Tibial nerve (tissue), 4 donors: ENCODE data around the gene PTK6. TPM values are rescaled to one million over a fixed set of nuclear protein-coding genes. Genes with fewer than 3 reads are reported as not detected.

Experiments used
- DNase-seq, 2 donors: peaks; one replicate each; pipeline ENCODE4 v3.0.0-alpha.2; 2019; ENCODE audit warnings: low spot score in 2 of 2
- H3K27ac ChIP-seq, 4 donors: fragments of 200-600 bp; sonication (generic) in 3 of 4; one replicate each; pipeline ENCODE4 v1.5.1; 2017 to 2019; ENCODE audit warnings: mild to moderate bottlenecking in 1 of 4
- H3K27me3 ChIP-seq, 2 donors: fragments of 200-600 bp; sonication (generic) in 1 of 2; one replicate each; pipeline versions ENCODE4 v1.5.1 to v1.6.0; 2017 to 2019
- H3K36me3 ChIP-seq, 3 donors: fragments of 200-600 bp; sonication (generic); one replicate each; pipeline ENCODE4 v1.5.1; 2018 to 2019
- H3K4me1 ChIP-seq, 4 donors: fragments of 200-600 bp; sonication (generic) in 3 of 4; one replicate each; pipeline ENCODE4 v1.5.1; 2017 to 2019
- H3K4me3 ChIP-seq, 4 donors: fragments of 200-600 bp; sonication (generic) in 3 of 4; one replicate each; pipeline ENCODE4 v1.5.1; 2017 to 2019; ENCODE audit warnings: mild to moderate bottlenecking in 1 of 4, moderate library complexity in 1 of 4
- H3K9me3 ChIP-seq, 4 donors: fragments of 200-600 bp; sonication (generic) in 3 of 4; one replicate each; pipeline ENCODE4 v1.5.1; 2017 to 2019
- CTCF ChIP-seq, 5 experiments: fragments of 200-600 bp in 3 of 5; fragments of 450-650 bp in 2 of 5; sonication (generic) in 3 of 5; IDR thresholded peaks; one replicate each; pipeline ENCODE4 v1.5.1; 2016 to 2019; ENCODE audit warnings: antibody characterized with exemption in 5 of 5, mild to moderate bottlenecking in 3 of 5, moderate library complexity in 2 of 5
- EP300 ChIP-seq, 2 donors: sonication (generic); formaldehyde crosslinking; IDR thresholded peaks; one replicate each; pipeline ENCODE4 v1.6.1; 2017; ENCODE audit warnings: antibody characterized with exemption in 2 of 2, mild to moderate bottlenecking in 1 of 2
- POLR2A ChIP-seq, 2 donors: fragments of 450-650 bp; IDR thresholded peaks; one replicate each; pipeline ENCODE4 v1.6.1; 2017; ENCODE audit warnings: antibody characterized with exemption in 2 of 2, mild to moderate bottlenecking in 2 of 2, moderate library complexity in 2 of 2
- WGBS, 2 donors: methylation state at CpG; one replicate each; pipeline ENCODE4 v1.1.5; 2018; 5-methylcytosine and 5-hydroxymethylcytosine counted together
- total RNA-seq, 4 donors: library from RNA; depleted of rRNA; stranded (reverse); fragments of >200 nt; gene quantifications; one replicate each; pipeline ENCODE4 v1.1.0, GENCODE V29; 2016

PTK6 gene
- total RNA-seq, 4 donors from 2014 or later, result 0.21 to 0.90 TPM; not detected in 2

- 73 to 76% methylated on average over 15 to 27 of the region's 27 CpGs for WGBS, 2 donors
- no peak overlapping the region for H3K4me3 ChIP-seq
- H3K9me3 ChIP-seq, result no peaks in the 10 kb centered on the region
- peaks cover 0 to 36% (median 4%) of the 10 kb centered on the region in 4 donors for H3K4me1 ChIP-seq
- H3K27ac ChIP-seq, result no peak overlapping the region
- no peak for DNase-seq
- TF ChIP-seq POLR2A (IDR thresholded peaks at IDR 0.05) (no peak), EP300 (IDR thresholded peaks at IDR 0.05) (no peak), CTCF (IDR thresholded peaks at IDR 0.05) (no peak)
- H3K36me3 ChIP-seq, result no peaks in the 10 kb centered on the region
- H3K27me3 ChIP-seq, result peaks cover 0 to 23% of the 10 kb centered on the region in 2 donors
Measured at GRCh38 chr20:63531686-63532448, 5.3 kb downstream of the PTK6 start.

DNA sequence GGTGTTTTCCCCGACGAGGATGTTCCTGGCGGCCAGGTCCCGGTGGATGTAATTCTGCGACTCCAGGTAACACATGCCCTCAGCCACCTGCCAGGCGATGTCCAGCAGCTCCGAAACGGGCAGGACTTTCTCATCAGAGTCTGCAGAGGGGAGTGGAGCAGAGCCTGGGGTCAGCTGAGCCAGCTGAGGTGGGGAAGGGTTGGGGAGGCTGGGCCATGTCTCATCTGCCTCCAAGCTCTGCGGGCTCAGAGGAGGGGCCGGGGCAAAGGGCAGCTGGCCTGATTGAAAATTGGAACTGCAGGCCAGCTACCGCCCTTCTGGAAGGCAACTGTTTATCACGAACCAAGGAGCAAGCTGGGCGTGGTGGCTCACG, 6.4 kb downstream of the PTK6 start:
- Histone ChIP-seq H3K27ac (no peak overlapping the region), H3K4me1 (peaks cover 0 to 27% (median 2%) of the 10 kb centered on the region in 4 donors), H3K4me3 (no peak overlapping the region), H3K9me3 (no peaks in the 10 kb centered on the region), H3K27me3 (peaks cover 0 to 15% of the 10 kb centered on the region in 2 donors), H3K36me3 (no peaks in the 10 kb centered on the region)
- no peak for TF ChIP-seq EP300 (IDR thresholded peaks at IDR 0.05)
- 67 to 70% methylated on average over 12 to 13 of the region's 14 CpGs for WGBS, 2 donors
- DNase-seq, result no peak

- Histone ChIP-seq H3K36me3 (no peaks in the 10 kb centered on the region), H3K9me3 (no peaks in the 10 kb centered on the region), H3K4me3 (no peak overlapping the region), H3K27me3 (peaks cover 0 to 15% of the 10 kb centered on the region in 2 donors), H3K4me1 (peaks cover 0 to 25% (median 2%) of the 10 kb centered on the region in 4 donors), H3K27ac (no peak overlapping the region)
- TF ChIP-seq POLR2A (IDR thresholded peaks at IDR 0.05) (no peak), CTCF (IDR thresholded peaks at IDR 0.05) (no peak), EP300 (IDR thresholded peaks at IDR 0.05) (no peak)
- no peak for DNase-seq
- 75 to 77% methylated on average over 21 to 34 of the region's 39 CpGs for WGBS, 2 donors
Measured at GRCh38 chr20:63529861-63530787, 7.1 kb downstream of the PTK6 start.

DNA sequence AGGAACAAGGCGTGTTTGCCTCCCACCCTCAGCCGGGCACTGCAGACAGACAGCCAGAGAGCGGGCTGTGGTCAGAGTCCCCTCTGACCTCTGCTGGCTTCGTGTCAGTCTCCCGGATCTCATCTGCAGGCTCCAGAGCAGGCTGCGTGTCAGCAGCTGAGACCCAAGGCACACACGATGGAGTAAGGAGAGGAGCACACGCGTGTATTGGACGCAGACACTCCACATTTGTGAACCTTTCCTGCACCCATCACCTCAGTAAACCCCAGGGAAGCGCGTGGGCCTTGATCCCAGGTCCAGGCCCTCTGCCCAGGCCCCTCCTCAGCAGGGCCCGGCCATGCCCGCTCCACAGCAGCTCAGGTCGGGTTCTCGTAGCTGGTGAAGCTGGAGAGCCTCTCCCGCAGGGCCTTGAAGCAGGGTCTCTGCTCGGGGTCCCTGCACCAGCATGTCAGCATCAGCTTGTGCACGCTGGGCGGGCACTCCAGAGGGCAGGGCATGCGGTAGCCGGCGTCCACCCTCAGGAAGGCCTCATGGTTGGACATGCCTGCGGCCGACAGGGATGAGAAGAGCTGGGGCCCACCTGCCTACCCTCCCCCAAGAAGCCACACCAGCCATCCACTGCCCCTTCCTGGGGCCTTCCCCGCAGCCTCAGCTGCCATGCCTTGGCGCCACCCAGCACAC, 7.9 kb downstream of the PTK6 start:
- Histone ChIP-seq H3K36me3 (no peaks in the 10 kb centered on the region), H3K4me3 (no peak overlapping the region), H3K27me3 (peaks cover 0 to 7% of the 10 kb centered on the region in 2 donors), H3K4me1 (peaks cover 0 to 23% (median under 1%) of the 10 kb centered on the region in 4 donors), H3K27ac (no peak overlapping the region), H3K9me3 (no peaks in the 10 kb centered on the region)
- TF ChIP-seq POLR2A (IDR thresholded peaks at IDR 0.05), result no peak
- no peak for TF ChIP-seq EP300 (IDR thresholded peaks at IDR 0.05)
- WGBS, 2 donors, result 60 to 76% methylated on average over 18 to 25 of the region's 27 CpGs
- DNase-seq, result no peak

GRCh38 chr20:63527184-63527583, 10.0 kb downstream of the PTK6 start:
- no peak for DNase-seq
- H3K4me3 ChIP-seq, result no peak overlapping the region
- H3K27me3 ChIP-seq, result no peaks in the 10 kb centered on the region
- H3K27ac ChIP-seq, result no peak overlapping the region
- H3K36me3 ChIP-seq, result peaks cover 0 to 18% (median 0%) of the 10 kb centered on the region in 3 donors
- peaks cover 0 to 10% (median 0%) of the 10 kb centered on the region in 4 donors for H3K9me3 ChIP-seq
- WGBS, 2 donors, result 82 to 84% methylated on average over 9 of the region's 9 CpGs
- TF ChIP-seq POLR2A (IDR thresholded peaks at IDR 0.05), result no peak
- H3K4me1 ChIP-seq, result peaks cover 0 to 30% (median 6%) of the 10 kb centered on the region in 4 donors

- WGBS, 2 donors, result 13 to 39% methylated on average over 2 of the region's 2 CpGs
- DNase-seq, result no peak
- TF ChIP-seq EP300 (IDR thresholded peaks at IDR 0.05) (no peak), CTCF (IDR thresholded peaks at IDR 0.05) (no peak), POLR2A (IDR thresholded peaks at IDR 0.05) (no peak)
Measured at GRCh38 chr20:63525971-63526370, 11.2 kb downstream of the PTK6 start.

More at GRCh38 chr20:63525971-63526370, 11.2 kb downstream of the PTK6 start:
- Histone ChIP-seq H3K27ac (no peak overlapping the region), H3K36me3 (peaks cover 0 to 26% (median 0%) of the 10 kb centered on the region in 3 donors), H3K9me3 (peaks cover 0 to 10% (median 0%) of the 10 kb centered on the region in 4 donors), H3K4me3 (no peak overlapping the region), H3K4me1 (peaks cover 0 to 40% (median 16%) of the 10 kb centered on the region in 4 donors), H3K27me3 (no peaks in the 10 kb centered on the region)
